Nasal cavity respiratory epithelium epithelial cell of viscerocranial mucosa (primary cell): ENCODE results near the gene TEX54. TPM values are rescaled to one million over a fixed set of nuclear protein-coding genes. Genes with fewer than 3 reads are reported as not detected.

Experiments used
- total RNA-seq: library from RNA; depleted of rRNA; stranded (reverse); fragments of >200 nt; gene quantifications from 2 replicates; pipeline ENCODE4 v1.2.3, GENCODE V29; 2014

TEX54 gene
- not detected in 2 replicates for total RNA-seq

GRCh38 chr11:62832336-62833234 lies at the start of gene TEX54:
TSS of gene TEX54 (minus strand) at chr11:62832841.

GRCh38 chr11:62880803-62881578 lies 48.4 kb upstream of the TEX54 start, which contains the start of gene SLC3A2:
TSS of gene SLC3A2 (plus strand) at chr11:62880896. CDS start at chr11:62881024, 128 bp downstream.

GRCh38 chr11:62839050-62839945 lies 6.7 kb upstream of the TEX54 start, which contains the start of gene WDR74:
TSS of gene WDR74 (minus strand) at chr11:62839590. CDS start at chr11:62839570, 20 bp downstream.

GRCh38 chr11:62831520-62832335 lies 913 bp downstream of the TEX54 start, which contains the start of gene STX5:
TSS of gene STX5 (minus strand) at chr11:62832051. CDS start at chr11:62831243, 808 bp downstream.

GRCh38 chr11:62805076-62805892 lies 27.4 kb downstream of the TEX54 start, which contains the start of gene NXF1:
TSS of gene NXF1 (minus strand) at chr11:62805440. CDS start at chr11:62805356, 84 bp downstream.

GRCh38 chr11:62791501-62792201 lies 41.0 kb downstream of the TEX54 start, which contains the start of gene TMEM223:
TSS of gene TMEM223 (minus strand) at chr11:62792006. CDS start at chr11:62791994, 12 bp downstream.

GRCh38 chr11:62787005-62787759 lies 45.5 kb downstream of the TEX54 start, which contains the start of gene TMEM179B:
TSS of gene TMEM179B (plus strand) at chr11:62787402. CDS start at chr11:62787432, 30 bp downstream.

Other genes starting within 250 kb of the TEX54 start
- 9.1 and 11.3 TPM in 2 replicates for gene TUT1, start 241.3 kb downstream of the TEX54 start, total RNA-seq
- gene MTA2, start 231.0 kb downstream of the TEX54 start, total RNA-seq, result 183 and 215 TPM in 2 replicates
- 7.9 and 16.2 TPM in 2 replicates for gene EML3, start 220.1 kb downstream of the TEX54 start, total RNA-seq
- gene ROM1, start 219.6 kb downstream of the TEX54 start, total RNA-seq, result 1.7 and 1.9 TPM in 2 replicates
- gene B3GAT3, start 210.9 kb downstream of the TEX54 start, total RNA-seq, result 24.9 and 33.7 TPM in 2 replicates
- 195 and 220 TPM in 2 replicates for gene GANAB, start 186.2 kb downstream of the TEX54 start, total RNA-seq
- 23.6 and 29.2 TPM in 2 replicates for gene INTS5, start 179.5 kb downstream of the TEX54 start, total RNA-seq
- gene C11orf98, start 167.6 kb downstream of the TEX54 start, total RNA-seq, result 21.0 and 61.2 TPM in 2 replicates
- 5.1 and 14.0 TPM in 2 replicates for gene CSKMT, start 167.5 kb downstream of the TEX54 start, total RNA-seq
- gene UQCC3, start 161.2 kb downstream of the TEX54 start, total RNA-seq, result 10.8 and 22.6 TPM in 2 replicates
- 1.4 and 1.9 TPM in 2 replicates for gene LBHD1, start 160.6 kb downstream of the TEX54 start, total RNA-seq
- gene UBXN1, start 153.8 kb downstream of the TEX54 start, total RNA-seq, result 139 and 221 TPM in 2 replicates
- 0.14 and 1.4 TPM in 2 replicates for gene LRRN4CL, start 143.3 kb downstream of the TEX54 start, total RNA-seq
- 18.1 and 22.0 TPM in 2 replicates for gene BSCL2, start 125.4 kb downstream of the TEX54 start, total RNA-seq
- gene GNG3, start 125.2 kb downstream of the TEX54 start, total RNA-seq, result not detected in 2 replicates
- gene HNRNPUL2, start 105.4 kb downstream of the TEX54 start, total RNA-seq, result 11.6 and 20.6 TPM in 2 replicates
- gene TTC9C, start 104.4 kb downstream of the TEX54 start, total RNA-seq, result 18.1 and 31.4 TPM in 2 replicates
- gene ZBTB3, start 78.7 kb downstream of the TEX54 start, total RNA-seq, result 9.2 and 13.0 TPM in 2 replicates
- 55.4 and 87.8 TPM in 2 replicates for gene POLR2G, start 71.3 kb downstream of the TEX54 start, total RNA-seq
- gene TAF6L, start 61.4 kb downstream of the TEX54 start, total RNA-seq, result 19.1 and 21.2 TPM in 2 replicates
- 24.3 and 35.5 TPM in 2 replicates for gene TMEM179B, start 45.4 kb downstream of the TEX54 start, total RNA-seq
- 10.5 and 17.1 TPM in 2 replicates for gene TMEM223, start 40.8 kb downstream of the TEX54 start, total RNA-seq
- gene NXF1, start 27.4 kb downstream of the TEX54 start, total RNA-seq, result 14.0 and 37.4 TPM in 2 replicates
- gene STX5, start 790 bp downstream of the TEX54 start, total RNA-seq, result 29.7 and 47.2 TPM in 2 replicates
- 68.5 and 89.2 TPM in 2 replicates for gene WDR74, start 6.7 kb upstream of the TEX54 start, total RNA-seq
- gene SLC3A2, start 48.1 kb upstream of the TEX54 start, total RNA-seq, result 692 and 1,787 TPM in 2 replicates
- not detected in 2 replicates for gene CHRM1, start 88.5 kb upstream of the TEX54 start, total RNA-seq
- not detected in 2 replicates for gene SLC22A6, start 152.1 kb upstream of the TEX54 start, total RNA-seq
- not detected in 2 replicates for gene SLC22A8, start 183.0 kb upstream of the TEX54 start, total RNA-seq